ENCODE data around the gene PSMB4.
"Not testable (repeated sequence)": the region's sequence is repeated elsewhere in the genome, so short reads cannot be mapped to it uniquely, and the experiment has no call there.

The PSMB4 gene

DNA sequence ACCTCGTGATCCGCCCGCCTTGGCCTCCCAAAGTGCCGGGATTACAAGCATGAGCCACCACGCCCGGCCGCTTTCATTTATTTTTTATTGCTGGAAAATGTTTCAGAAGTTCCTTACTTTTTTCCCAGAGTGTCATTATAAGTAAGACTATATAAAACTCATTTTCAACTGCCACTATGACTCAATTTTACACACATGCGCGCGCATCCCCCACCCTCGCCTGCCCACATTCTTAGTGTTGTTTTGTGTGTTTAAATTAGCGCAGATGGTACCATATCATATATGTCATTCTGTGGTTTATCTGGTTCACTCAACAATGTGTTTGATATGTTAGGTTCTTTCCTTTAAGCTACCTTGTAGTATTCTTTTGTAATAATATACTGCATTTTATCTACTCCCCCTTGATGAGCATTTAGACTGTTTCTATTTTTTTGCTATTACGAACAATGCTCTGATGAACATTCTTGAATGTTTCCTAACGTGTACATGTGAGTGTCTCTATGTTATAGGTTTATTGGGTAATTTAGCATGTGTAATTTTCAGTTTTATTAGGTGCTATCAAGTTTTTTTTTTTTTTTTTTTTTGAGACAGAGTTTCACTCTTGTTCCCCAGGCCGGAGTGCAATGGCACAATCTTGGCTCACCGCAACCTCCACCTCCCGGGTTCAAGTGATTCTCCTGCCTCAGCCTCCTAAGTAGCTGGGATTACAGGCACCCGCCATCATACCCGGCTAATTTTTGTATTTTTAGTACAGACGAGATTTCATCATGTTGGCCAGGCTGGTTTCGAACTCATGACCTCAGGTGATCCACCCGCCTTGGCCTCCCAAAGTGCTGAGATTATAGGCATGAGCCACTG lies 8.9 kb upstream of the PSMB4 start:
- not testable (repeated sequence) for DNase-seq

GRCh38 chr1:151391079-151391563 lies 8.3 kb upstream of the PSMB4 start:
- no peak for DNase-seq

GRCh38 chr1:151393583-151393982 lies 5.8 kb upstream of the PSMB4 start:
- no peak for DNase-seq

- not testable (repeated sequence) for DNase-seq
Observed at GRCh38 chr1:151396265-151396664, 3.1 kb upstream of the PSMB4 start.

GRCh38 chr1:151401125-151401788 lies 1.9 kb downstream of the PSMB4 start:
- DNase-seq, result no peak

- DNase-seq, result no peak
Observed at GRCh38 chr1:151401860-151402259, 2.5 kb downstream of the PSMB4 start.

DNA sequence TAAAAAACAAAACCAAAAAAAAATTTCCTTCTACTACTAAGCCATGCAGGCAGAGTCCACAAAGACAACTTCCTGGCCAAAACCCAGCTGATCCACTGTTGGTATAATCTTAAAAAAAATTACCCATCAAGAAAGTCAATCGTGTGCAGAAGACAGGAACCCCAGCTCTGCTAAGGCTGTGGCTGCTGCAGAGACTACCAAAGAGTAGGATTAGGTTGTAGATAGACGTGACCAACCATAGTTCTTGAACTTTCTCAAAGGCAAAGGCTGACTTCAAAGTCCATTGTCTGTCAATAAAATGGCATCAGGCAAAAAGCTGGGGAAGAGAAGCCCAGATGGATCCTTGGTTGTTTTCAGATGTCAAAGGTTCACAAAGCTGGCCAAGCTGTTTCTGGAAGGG lies 3.4 kb downstream of the PSMB4 start:
- DNase-seq, result no peak

DNA sequence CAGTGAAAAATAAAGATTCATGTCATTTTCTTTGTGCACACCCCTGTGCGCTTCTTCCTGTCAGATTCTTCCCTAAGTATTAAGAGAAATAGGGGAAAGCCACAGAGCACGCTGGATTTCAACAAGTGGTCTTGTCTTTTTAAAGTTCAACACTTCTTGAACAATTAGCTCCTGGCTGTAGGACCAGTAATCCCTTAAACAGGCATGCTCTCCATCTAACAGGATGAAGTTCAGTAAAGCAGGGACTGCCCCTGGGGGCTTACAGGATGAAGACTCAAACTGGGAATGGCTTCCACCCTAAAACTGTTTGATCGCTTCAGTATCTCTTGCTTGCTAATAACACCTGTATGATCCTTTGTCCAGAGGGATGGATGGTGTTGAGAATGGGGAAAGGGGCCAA lies 4.2 kb downstream of the PSMB4 start:
- no peak for DNase-seq

DNA sequence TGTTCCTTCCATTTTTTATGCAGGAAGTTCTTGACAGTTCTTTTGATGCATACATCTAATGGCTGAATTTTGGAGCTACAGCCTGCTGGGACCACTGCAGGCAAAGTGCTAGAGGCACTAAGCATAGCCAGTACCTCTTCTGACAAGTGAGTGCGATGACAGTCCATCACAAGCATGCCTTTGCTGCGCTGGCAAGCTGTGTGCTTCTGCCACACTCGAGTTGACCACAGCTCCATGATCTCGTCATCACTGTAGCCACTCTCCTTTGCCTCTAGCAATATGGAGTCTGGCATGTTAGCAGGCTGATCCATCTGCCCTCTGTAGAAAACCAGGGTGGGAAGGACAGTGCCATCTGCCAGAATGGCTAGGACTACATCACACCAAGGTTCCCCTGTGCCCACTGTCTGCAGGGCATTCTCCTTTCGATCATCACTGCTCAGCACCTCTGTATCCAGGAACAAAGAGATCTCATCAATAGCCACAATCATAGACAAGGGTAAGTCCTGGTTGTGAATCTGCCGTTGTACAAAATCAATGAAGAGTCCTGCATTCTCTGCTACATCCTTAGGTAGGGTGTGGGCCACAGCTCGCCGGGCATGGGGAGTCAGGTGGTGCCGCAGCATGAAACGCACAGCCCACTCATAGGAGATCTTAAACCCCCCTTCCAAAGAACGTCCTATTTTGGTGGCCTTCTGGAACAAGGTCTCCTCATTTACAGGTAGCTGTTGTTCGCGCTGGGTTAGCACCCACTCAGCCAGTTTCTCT lies 6.0 kb downstream of the PSMB4 start:
- DNase-seq, result no peak

- DNase-seq, result no peak
Observed at GRCh38 chr1:151406176-151406575, 6.8 kb downstream of the PSMB4 start.

DNA sequence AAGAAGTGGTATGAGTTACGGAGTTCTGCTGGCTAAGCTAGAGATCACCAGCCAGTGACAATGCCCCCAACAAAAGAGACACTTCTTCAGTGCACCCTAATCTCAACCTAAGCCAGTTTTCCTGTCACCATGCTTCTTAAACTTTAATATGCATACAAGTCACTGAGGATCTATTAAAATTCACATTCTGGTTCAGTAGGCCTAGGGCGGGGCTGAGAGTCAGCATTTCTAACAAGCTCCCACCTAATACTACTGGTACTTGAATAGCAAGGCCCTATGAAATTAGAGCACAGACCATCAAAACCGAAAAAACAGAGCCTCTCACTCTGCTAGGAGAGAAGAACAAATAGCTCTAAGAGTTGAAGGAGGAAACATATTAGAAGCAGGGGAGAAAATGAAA lies 7.9 kb downstream of the PSMB4 start:
- no peak for DNase-seq

DNA sequence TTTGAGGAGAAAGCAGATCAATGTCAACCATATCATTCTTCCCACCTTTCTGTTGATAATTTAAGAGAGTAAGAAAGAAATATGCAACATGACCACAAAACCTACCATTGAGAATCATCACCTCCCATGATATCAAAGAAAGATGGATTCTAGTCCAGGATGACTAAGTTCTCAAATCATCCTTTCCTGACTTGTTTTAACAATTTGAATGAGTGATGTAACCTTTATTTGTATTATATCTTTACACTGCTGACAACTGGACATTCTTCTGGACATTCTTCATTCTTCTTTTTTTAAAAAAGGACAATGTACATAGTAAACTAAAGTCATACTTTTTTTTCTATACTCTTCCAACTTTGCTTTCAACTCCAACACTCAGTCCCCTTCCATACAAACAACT lies 9.5 kb downstream of the PSMB4 start:
- DNase-seq, result no peak

DNA sequence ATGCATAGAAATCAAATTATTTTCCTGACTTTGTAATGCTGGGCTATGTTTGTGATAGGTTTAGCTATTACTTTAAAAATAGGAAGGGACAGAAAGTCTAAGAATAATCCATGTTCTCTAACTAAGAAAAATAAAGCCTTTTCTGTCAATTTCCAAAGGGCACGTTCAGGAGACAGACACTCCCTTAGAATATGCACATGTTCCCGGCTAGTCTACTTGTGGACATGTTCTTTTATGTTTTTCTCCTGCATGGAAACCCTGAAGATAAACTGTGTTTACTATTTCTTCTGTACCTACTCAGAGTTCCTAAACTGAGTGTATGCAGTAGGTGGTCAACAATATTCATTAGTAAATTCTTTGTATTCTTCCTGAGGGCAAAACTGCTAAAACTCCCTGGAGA lies 12.5 kb downstream of the PSMB4 start:
- no peak for DNase-seq

GRCh38 chr1:151416231-151416630 lies 16.9 kb downstream of the PSMB4 start:
- no peak for DNase-seq

DNA sequence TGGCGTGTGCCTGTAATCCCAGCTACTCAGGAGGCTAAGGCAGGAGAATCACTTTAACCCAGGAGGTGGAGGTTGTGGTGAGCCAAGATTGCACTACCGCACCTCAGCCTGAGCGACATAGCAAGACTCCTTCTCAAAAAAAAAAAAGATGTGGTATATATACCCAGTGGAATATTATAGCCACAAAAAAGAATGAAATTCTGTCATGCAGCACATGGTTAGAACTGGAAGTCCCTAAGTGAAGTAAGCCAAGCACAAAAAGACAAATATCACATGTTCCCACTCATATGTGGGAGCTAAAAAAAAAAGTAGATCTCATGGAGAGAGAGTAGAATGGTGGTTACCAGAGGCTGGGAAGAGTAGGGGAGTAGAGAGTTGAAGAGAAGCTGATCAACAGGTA lies 18.7 kb downstream of the PSMB4 start:
- no peak for DNase-seq

DNA sequence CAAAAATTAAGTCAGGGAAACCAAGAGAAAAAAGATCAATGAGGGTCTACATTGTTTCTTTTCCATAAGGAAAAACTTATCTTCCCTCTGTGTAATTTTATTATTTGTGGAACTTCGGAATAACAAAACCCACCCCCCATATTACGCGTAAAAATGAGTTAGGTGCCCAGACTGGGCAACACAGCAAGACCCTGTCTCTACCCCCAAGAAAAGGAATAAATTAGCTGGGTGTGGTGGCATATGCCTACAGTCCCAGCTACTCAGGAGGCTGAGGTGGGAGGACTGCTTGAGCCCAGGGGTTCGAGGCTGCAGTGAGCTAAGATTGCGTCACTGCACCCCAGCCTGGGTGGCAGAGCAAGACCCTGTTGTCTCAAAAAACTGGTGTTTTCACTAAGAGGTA lies 20.4 kb downstream of the PSMB4 start:
- DNase-seq, result no peak

DNA sequence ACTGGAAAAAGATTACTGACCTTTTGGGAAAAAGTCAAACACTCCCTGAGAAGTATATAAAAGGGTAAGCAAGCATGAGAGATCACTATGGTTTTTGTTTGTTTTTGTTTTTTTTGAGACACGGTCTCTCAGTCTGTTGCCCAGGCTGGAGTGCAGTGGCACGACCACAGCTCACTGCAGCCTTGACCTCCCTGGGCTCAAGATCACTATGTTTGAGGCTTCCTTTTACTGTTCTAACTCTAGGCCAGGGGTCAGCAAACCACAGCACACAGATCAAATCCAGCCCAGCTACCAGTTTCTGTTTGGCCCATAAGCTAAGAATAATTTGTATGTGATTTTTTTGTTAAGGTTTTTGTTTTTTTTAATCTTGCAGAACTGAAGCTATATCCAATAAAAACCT lies 25.7 kb downstream of the PSMB4 start:
- DNase-seq, result no peak

DNA sequence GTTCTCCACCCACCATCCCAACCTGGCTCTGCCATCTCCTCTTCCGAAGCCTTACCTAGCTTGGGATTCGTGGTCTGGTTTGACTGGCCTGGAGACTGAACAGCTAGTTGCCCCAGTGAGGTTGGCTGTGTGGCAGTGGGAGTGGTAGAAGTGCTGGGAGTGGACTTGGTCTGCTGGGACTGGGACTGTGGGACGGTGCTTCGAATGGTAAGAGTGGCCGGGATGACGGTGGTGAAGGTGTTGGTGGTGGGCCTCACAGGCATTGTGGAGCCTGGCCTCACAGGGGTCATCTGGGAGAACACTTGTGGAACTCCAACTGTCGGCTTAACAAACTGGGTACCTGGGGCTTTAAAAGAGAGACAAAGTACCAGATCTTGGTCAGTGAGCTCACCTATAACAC lies 28.7 kb downstream of the PSMB4 start:
- DNase-seq, result no peak

- not testable (repeated sequence) for DNase-seq
Observed at GRCh38 chr1:151433827-151434226, 34.5 kb downstream of the PSMB4 start.

DNA sequence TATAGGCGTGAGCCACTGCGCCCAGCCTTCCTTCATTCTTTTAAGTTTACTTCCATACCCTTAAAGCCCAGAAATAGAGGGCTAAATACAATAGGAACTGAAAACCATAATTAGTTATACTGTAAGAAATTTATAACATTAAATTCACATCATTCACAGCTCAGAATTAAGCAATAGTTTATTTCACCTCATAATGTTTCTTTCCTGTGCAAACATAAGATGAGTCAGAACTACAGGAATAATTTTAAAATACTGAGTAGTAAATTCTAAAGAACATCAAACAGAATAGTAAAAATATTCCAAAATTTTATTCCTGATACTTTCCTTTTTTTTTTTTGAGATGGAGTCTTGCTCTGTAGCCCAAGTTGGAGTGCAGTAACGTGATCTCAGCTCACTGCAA lies 35.8 kb downstream of the PSMB4 start:
- no peak for DNase-seq

DNA sequence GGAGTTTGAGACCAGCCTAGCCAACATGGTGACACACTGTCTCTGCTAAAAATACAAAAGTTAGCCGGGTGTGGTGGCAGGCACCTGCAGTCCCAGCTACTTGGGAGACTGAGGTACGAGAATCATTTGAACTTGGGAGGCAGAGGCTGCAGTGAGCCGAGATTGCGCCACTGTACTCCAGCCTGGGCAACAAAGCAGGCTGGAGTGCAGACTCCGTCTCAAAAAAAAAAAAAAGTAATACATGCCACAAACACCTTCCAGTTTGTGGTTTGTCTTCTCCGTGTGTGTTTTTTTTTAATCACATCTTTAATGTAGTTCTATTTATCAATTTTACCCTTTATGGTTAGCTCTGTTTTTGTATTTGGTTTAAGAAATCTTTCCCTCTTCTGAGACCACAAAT lies 37.6 kb downstream of the PSMB4 start:
- no peak for DNase-seq

DNA sequence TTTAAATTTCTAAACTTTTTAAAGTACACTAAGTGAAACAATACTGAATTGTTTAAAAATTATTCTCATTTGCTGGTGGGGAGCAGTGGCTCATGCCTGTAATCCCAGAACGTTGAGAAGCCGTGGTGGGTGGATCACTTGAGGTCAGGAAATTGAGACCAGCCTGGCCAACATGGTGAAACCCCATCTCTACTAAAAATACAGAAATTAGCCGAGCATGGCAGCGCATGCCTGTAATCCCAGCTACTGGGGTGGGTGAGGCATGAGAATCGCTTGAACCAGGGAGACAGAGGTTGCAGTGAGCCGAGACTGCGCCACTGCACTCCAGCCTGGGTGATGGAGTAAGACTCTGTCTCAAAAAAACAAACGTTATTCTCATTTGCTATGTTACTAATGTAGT lies 38.0 kb downstream of the PSMB4 start:
- DNase-seq, result not testable (repeated sequence)
